ENCODE data around the gene DCDC2.

DNA sequence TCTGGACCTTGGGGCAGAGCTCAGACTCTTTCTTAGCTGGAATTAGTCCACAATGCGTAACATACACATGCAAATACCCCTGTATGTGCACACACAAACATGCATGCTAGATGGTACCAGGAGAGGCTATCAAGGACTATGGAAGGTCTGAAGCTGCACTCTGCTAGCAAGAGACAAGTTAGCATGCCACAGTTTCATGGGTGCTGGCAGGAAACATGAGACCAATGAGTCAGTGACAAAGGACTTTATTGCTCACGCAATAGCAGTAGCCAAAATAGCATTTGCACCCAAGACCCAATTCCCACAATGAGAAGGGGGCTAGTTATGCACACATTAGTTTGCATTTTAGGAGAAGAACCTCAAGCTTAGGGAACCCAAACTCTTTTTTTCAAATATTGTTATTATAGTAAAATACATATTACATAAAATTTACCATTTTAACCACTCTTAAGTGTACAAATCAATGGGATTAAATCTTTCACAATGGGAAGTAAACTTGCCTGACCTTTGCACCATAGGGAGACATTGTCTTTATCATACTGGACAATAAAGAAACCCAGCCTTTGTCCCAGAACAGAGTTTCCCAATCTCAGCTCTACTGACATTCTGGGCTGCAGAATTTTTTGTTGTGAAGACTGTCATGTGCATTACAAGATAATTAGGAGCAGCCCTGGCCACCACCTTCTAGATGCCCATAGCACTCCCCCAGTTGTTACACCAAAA, 162.7 kb downstream of the DCDC2 start:
- TF ChIP-seq, protein P1, sequence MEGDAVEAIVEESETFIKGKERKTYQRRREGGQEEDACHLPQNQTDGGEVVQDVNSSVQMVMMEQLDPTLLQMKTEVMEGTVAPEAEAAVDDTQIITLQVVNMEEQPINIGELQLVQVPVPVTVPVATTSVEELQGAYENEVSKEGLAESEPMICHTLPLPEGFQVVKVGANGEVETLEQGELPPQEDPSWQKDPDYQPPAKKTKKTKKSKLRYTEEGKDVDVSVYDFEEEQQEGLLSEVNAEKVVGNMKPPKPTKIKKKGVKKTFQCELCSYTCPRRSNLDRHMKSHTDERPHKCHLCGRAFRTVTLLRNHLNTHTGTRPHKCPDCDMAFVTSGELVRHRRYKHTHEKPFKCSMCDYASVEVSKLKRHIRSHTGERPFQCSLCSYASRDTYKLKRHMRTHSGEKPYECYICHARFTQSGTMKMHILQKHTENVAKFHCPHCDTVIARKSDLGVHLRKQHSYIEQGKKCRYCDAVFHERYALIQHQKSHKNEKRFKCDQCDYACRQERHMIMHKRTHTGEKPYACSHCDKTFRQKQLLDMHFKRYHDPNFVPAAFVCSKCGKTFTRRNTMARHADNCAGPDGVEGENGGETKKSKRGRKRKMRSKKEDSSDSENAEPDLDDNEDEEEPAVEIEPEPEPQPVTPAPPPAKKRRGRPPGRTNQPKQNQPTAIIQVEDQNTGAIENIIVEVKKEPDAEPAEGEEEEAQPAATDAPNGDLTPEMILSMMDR (IDR thresholded peaks at IDR 0.05): no peak
- no peak for TF ChIP-seq EZH2 (IDR thresholded peaks at IDR 0.05; ENCODE audit: borderline replicate concordance, insufficient read depth, low read depth, low read length, poor library complexity, severe bottlenecking)
